ENCODE data around the gene SLC44A5.

The SLC44A5 gene

GRCh38 chr1:75550559-75550958 lies 60.4 kb downstream of the SLC44A5 start:
- Histone ChIP-seq H3K4me3 (ENCODE audit: low read length) (no peak overlapping the region), H3K36me3 (replicated peaks; ENCODE audit: low read depth, low read length) (no peaks in the 10 kb centered on the region), H4K20me1 (ENCODE audit: insufficient read depth, low read length) (no peaks in the 10 kb centered on the region), H3K27me3 (ENCODE audit: low read depth, low read length) (no peaks in the 10 kb centered on the region), H3K27ac (ENCODE audit: low read length) (no peak overlapping the region), H2AFZ (ENCODE audit: low read depth, low read length) (no peak overlapping the region), H3K4me1 (ENCODE audit: low read length) (no peaks in the 10 kb centered on the region), H3K4me2 (ENCODE audit: low read length) (no peak overlapping the region), H3K9me3 (ENCODE audit: insufficient read depth, low read length) (no peaks in the 10 kb centered on the region), H3K9ac (ENCODE audit: low read length) (no peak overlapping the region), H3K79me2 (ENCODE audit: low read length) (no peaks in the 10 kb centered on the region)
- TF ChIP-seq CTCF (IDR thresholded peaks at IDR 0.05; ENCODE audit: low read depth, low read length) = no peak
- no peak for TF ChIP-seq EZH2phosphoT487 (IDR thresholded peaks at IDR 0.05; ENCODE audit: low read depth)

DNA sequence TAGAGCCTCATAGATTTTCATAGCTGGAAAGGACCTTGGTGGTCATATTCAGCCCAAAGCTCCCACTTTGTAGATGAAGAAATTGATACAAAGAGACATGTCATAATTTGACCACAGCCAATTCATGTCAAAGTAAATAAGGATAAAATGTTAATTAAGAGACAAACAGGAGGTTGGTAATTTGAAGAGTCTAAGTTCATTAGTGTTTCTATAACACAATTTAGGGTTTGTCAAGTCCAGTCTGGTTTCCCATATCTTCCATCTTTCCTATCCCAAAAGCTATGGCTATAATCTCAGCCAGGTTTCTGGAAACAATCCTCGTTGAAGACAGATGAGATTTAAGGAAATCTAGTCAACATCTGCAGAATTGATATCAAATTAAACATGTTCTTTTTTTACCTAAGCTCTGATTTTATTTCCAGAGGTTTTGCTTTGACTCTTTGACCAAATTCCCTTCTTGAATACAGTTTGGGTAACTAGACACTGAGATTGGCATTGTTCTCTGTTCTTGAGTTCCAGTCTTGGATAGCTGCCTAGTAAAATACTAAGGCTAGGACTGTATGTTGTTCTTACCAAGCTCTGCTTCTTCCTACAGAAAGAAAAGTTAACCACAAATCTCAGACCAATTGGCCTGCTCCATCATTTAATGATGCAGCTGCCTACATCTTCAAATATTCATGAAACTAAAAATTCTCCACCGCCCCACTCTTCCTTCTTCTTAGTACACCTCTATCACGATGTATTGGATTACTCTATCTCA lies 62.0 kb downstream of the SLC44A5 start:
- no peaks in the 10 kb centered on the region for H3K36me3 ChIP-seq (replicated peaks; ENCODE audit: low read depth, low read length)
- no peak overlapping the region for H3K4me3 ChIP-seq (ENCODE audit: low read length)
- H3K27ac ChIP-seq (ENCODE audit: low read length) = no peak overlapping the region
- no peak for TF ChIP-seq EZH2phosphoT487 (IDR thresholded peaks at IDR 0.05; ENCODE audit: low read depth)
- TF ChIP-seq CTCF (IDR thresholded peaks at IDR 0.05; ENCODE audit: low read depth, low read length) = no peak
- H4K20me1 ChIP-seq (ENCODE audit: insufficient read depth, low read length) = no peaks in the 10 kb centered on the region
- H3K9ac ChIP-seq (ENCODE audit: low read length) = no peak overlapping the region
- H3K9me3 ChIP-seq (ENCODE audit: insufficient read depth, low read length) = no peaks in the 10 kb centered on the region
- no peaks in the 10 kb centered on the region for H3K27me3 ChIP-seq (ENCODE audit: low read depth, low read length)
- no peak overlapping the region for H3K4me2 ChIP-seq (ENCODE audit: low read length)
- no peaks in the 10 kb centered on the region for H3K79me2 ChIP-seq (ENCODE audit: low read length)
- no peaks in the 10 kb centered on the region for H3K4me1 ChIP-seq (ENCODE audit: low read length)
- no peak overlapping the region for H2AFZ ChIP-seq (ENCODE audit: low read depth, low read length)

- Histone ChIP-seq H3K79me2 (ENCODE audit: low read length) (no peaks in the 10 kb centered on the region), H2AFZ (ENCODE audit: low read depth, low read length) (no peak overlapping the region), H3K27me3 (ENCODE audit: low read depth, low read length) (no peaks in the 10 kb centered on the region), H3K4me1 (ENCODE audit: low read length) (no peaks in the 10 kb centered on the region), H3K4me2 (ENCODE audit: low read length) (no peak overlapping the region), H3K27ac (ENCODE audit: low read length) (no peak overlapping the region), H3K9ac (ENCODE audit: low read length) (no peak overlapping the region), H4K20me1 (ENCODE audit: insufficient read depth, low read length) (no peaks in the 10 kb centered on the region), H3K9me3 (ENCODE audit: insufficient read depth, low read length) (no peaks in the 10 kb centered on the region), H3K4me3 (ENCODE audit: low read length) (no peak overlapping the region), H3K36me3 (replicated peaks; ENCODE audit: low read depth, low read length) (no peaks in the 10 kb centered on the region)
- TF ChIP-seq EZH2phosphoT487 (IDR thresholded peaks at IDR 0.05; ENCODE audit: low read depth) (no peak), CTCF (IDR thresholded peaks at IDR 0.05; ENCODE audit: low read depth, low read length) (no peak)
Observed at GRCh38 chr1:75543705-75544104, 67.2 kb downstream of the SLC44A5 start.

- Histone ChIP-seq H3K79me2 (ENCODE audit: low read length) (no peaks in the 10 kb centered on the region), H3K4me3 (ENCODE audit: low read length) (no peak overlapping the region), H3K9me3 (ENCODE audit: insufficient read depth, low read length) (no peaks in the 10 kb centered on the region), H4K20me1 (ENCODE audit: insufficient read depth, low read length) (no peaks in the 10 kb centered on the region), H3K27me3 (ENCODE audit: low read depth, low read length) (no peaks in the 10 kb centered on the region), H3K4me1 (ENCODE audit: low read length) (no peaks in the 10 kb centered on the region), H3K4me2 (ENCODE audit: low read length) (no peak overlapping the region), H3K9ac (ENCODE audit: low read length) (no peak overlapping the region), H3K27ac (ENCODE audit: low read length) (no peak overlapping the region), H2AFZ (ENCODE audit: low read depth, low read length) (no peak overlapping the region), H3K36me3 (replicated peaks; ENCODE audit: low read depth, low read length) (no peaks in the 10 kb centered on the region)
- TF ChIP-seq EZH2phosphoT487 (IDR thresholded peaks at IDR 0.05; ENCODE audit: low read depth) = no peak
- TF ChIP-seq CTCF (IDR thresholded peaks at IDR 0.05; ENCODE audit: low read depth, low read length) = no peak
Observed at GRCh38 chr1:75542818-75543570, 67.9 kb downstream of the SLC44A5 start.
